ENCODE results near the gene AOC3.

Gene AOC3

GRCh38 chr17:42844271-42844670 is 6.7 kb upstream of the AOC3 start, which contains the start of gene AOC2:
Gene AOC2 (plus strand): TSS chr17:42844580. CDS start chr17:42844627, 47 bp downstream.
- Histone ChIP-seq H3K9me3 (ENCODE audit: insufficient read depth, low read depth, low read length) (no peaks in the 10 kb centered on the region), H3K27me3 (ENCODE audit: insufficient read depth, low read length, poor library complexity, severe bottlenecking) (no peaks in the 10 kb centered on the region), H3K36me3 (ENCODE audit: insufficient read depth, low read length) (peaks cover 55% of the 10 kb centered on the region; the same call in 1 of the 2 replicates), H3K9me2 (replicated peaks; ENCODE audit: low read depth, low read length) (no peaks in the 10 kb centered on the region), H3K4me1 (ENCODE audit: insufficient read depth, low read length, poor library complexity, severe bottlenecking) (no peaks in the 10 kb centered on the region), H3F3A (ENCODE audit: low read depth) (no peaks in the 10 kb centered on the region), H2AFZ (ENCODE audit: low read length) (no peak within 1 kb of the TSS), H3K79me2 (ENCODE audit: insufficient read depth, low read length) (no peaks in the 10 kb centered on the region; the same call in 1 of the 2 replicates), H4K20me1 (ENCODE audit: insufficient read depth, low read length, poor library complexity, severe bottlenecking) (no peaks in the 10 kb centered on the region), H3K4me3 (ENCODE audit: low read length, poor library complexity, severe bottlenecking) (no peak within 1 kb of the TSS), H3K4me2 (ENCODE audit: low read depth, low read length, poor library complexity, severe bottlenecking) (no peak within 1 kb of the TSS), H3K9ac (ENCODE audit: low read depth, low read length, poor library complexity, severe bottlenecking) (no peak within 1 kb of the TSS)
- no peak for TF ChIP-seq CTCF (conservative IDR thresholded peaks at IDR 0.05; ENCODE audit: low read length)
- no peak for TF ChIP-seq EZH2phosphoT487 (IDR thresholded peaks at IDR 0.05; ENCODE audit: borderline replicate concordance)

- H3K9me2 ChIP-seq (replicated peaks; ENCODE audit: low read depth, low read length) = no peaks in the 10 kb centered on the region
- H3K4me1 ChIP-seq (ENCODE audit: insufficient read depth, low read length, poor library complexity, severe bottlenecking) = no peaks in the 10 kb centered on the region
- H3K36me3 ChIP-seq (ENCODE audit: insufficient read depth, low read length) = peaks cover 51% of the 10 kb centered on the region; the same call in 1 of the 2 replicates
- no peak overlapping the region for H2AFZ ChIP-seq (ENCODE audit: low read length)
- no peaks in the 10 kb centered on the region for H3K9me3 ChIP-seq (ENCODE audit: insufficient read depth, low read depth, low read length)
- no peak overlapping the region for H3K4me3 ChIP-seq (ENCODE audit: low read length, poor library complexity, severe bottlenecking)
- no peaks in the 10 kb centered on the region for H4K20me1 ChIP-seq (ENCODE audit: insufficient read depth, low read length, poor library complexity, severe bottlenecking)
- TF ChIP-seq CTCF (conservative IDR thresholded peaks at IDR 0.05; ENCODE audit: low read length) (no peak), EZH2phosphoT487 (IDR thresholded peaks at IDR 0.05; ENCODE audit: borderline replicate concordance) (no peak)
- no peaks in the 10 kb centered on the region; the same call in 1 of the 2 replicates for H3K79me2 ChIP-seq (ENCODE audit: insufficient read depth, low read length)
- no peak overlapping the region for H3K9ac ChIP-seq (ENCODE audit: low read depth, low read length, poor library complexity, severe bottlenecking)
- H3F3A ChIP-seq (ENCODE audit: low read depth) = no peaks in the 10 kb centered on the region
- H3K27me3 ChIP-seq (ENCODE audit: insufficient read depth, low read length, poor library complexity, severe bottlenecking) = no peaks in the 10 kb centered on the region
- no peak overlapping the region for H3K4me2 ChIP-seq (ENCODE audit: low read depth, low read length, poor library complexity, severe bottlenecking)
These were observed 6.0 kb upstream of the AOC3 start for GRCh38 chr17:42844761-42845555.

- Histone ChIP-seq H3K4me1 (ENCODE audit: insufficient read depth, low read length, poor library complexity, severe bottlenecking) (no peaks in the 10 kb centered on the region), H4K20me1 (ENCODE audit: insufficient read depth, low read length, poor library complexity, severe bottlenecking) (no peaks in the 10 kb centered on the region), H3F3A (ENCODE audit: low read depth) (no peaks in the 10 kb centered on the region), H3K4me3 (ENCODE audit: low read length, poor library complexity, severe bottlenecking) (no peak overlapping the region), H3K27me3 (ENCODE audit: insufficient read depth, low read length, poor library complexity, severe bottlenecking) (no peaks in the 10 kb centered on the region), H2AFZ (ENCODE audit: low read length) (no peak overlapping the region), H3K4me2 (ENCODE audit: low read depth, low read length, poor library complexity, severe bottlenecking) (no peak overlapping the region), H3K9me2 (replicated peaks; ENCODE audit: low read depth, low read length) (no peaks in the 10 kb centered on the region), H3K9ac (ENCODE audit: low read depth, low read length, poor library complexity, severe bottlenecking) (no peak overlapping the region), H3K9me3 (ENCODE audit: insufficient read depth, low read depth, low read length) (no peaks in the 10 kb centered on the region), H3K79me2 (ENCODE audit: insufficient read depth, low read length) (no peaks in the 10 kb centered on the region; the same call in 1 of the 2 replicates), H3K36me3 (ENCODE audit: insufficient read depth, low read length) (peaks cover 48% of the 10 kb centered on the region; the same call in 1 of the 2 replicates)
- TF ChIP-seq EZH2phosphoT487 (IDR thresholded peaks at IDR 0.05; ENCODE audit: borderline replicate concordance) (no peak), CTCF (conservative IDR thresholded peaks at IDR 0.05; ENCODE audit: low read length) (no peak)
These were observed 5.5 kb upstream of the AOC3 start for GRCh38 chr17:42845556-42845917.
